Measurements from ENCODE around the gene KIF5B. TPM values are rescaled to one million over a fixed set of nuclear protein-coding genes. Genes with fewer than 3 reads are reported as not detected.

Gene KIF5B
- total RNA-seq (2014; rRNA removed; shearing (Covaris generic)) (81.8 and 86.4 TPM in 2 replicates), polyA plus RNA-seq (2016; fragmentation: Nextera tagmentation; extraction: Ambion mirVana) (49.5 and 63.5 TPM in 2 replicates)
- long read RNA-seq, partial matches to known transcripts, result 130 of 142 reads
- long read RNA-seq, other reads (novel, unspliced or antisense), result 12 of 142 reads

GRCh38 chr10:32056136-32057035, at the start of gene KIF5B:
Gene KIF5B, minus strand, starts transcription at chr10:32056425. Its CDS starts 452 bp downstream, at chr10:32055973.
- no peaks in the 10 kb centered on the region; the same call in 2 of the 3 replicates for H3K9me3 Mint-ChIP-seq
- H4K20me1 ChIP-seq (replicated peaks; ENCODE audit: insufficient read depth), result peaks cover 29% of the 10 kb centered on the region

GRCh38 chr10:32105782-32106382, 49.7 kb upstream of the KIF5B start:
- H3K27ac ChIP-seq (ENCODE audit: low read depth), result no peak overlapping the region
- no peaks in the 10 kb centered on the region for H3K27me3 ChIP-seq (ENCODE audit: insufficient read depth)
- DNase-seq (ENCODE audit: low spot score) (no peak), ATAC-seq (no peak)
- no peaks in the 10 kb centered on the region for H3K9me3 Mint-ChIP-seq
- H3K27ac Mint-ChIP-seq, result no peak overlapping the region
- H3K4me1 Mint-ChIP-seq, result peaks cover 5% of the 10 kb centered on the region
- H3K36me3 Mint-ChIP-seq (ENCODE audit: low read depth), result no peaks in the 10 kb centered on the region
- H2AFZ ChIP-seq, result no peak overlapping the region
- H3K4me3 Mint-ChIP-seq, result no peak overlapping the region
- no peaks in the 10 kb centered on the region for H3F3A ChIP-seq (replicated peaks; ENCODE audit: low read depth)
- peaks cover 2% of the 10 kb centered on the region for H3K27me3 Mint-ChIP-seq (ENCODE audit: insufficient read depth, low read depth, poor library complexity)
- H3K4me2 ChIP-seq, result no peak overlapping the region
- H3K79me2 ChIP-seq (replicated peaks; ENCODE audit: insufficient read depth), result no peaks in the 10 kb centered on the region
- H3K9me2 ChIP-seq (ENCODE audit: insufficient read depth), result peaks cover 14% of the 10 kb centered on the region; the same call in 1 of the 2 replicates
- H3K4me3 ChIP-seq, result no peak overlapping the region
- no peaks in the 10 kb centered on the region for H4K20me1 ChIP-seq (replicated peaks; ENCODE audit: insufficient read depth)
- no peaks in the 10 kb centered on the region for H3K4me1 ChIP-seq (ENCODE audit: insufficient read depth)
- H3K36me3 ChIP-seq (ENCODE audit: insufficient read depth), result no peaks in the 10 kb centered on the region; the same call in 1 of the 2 replicates
- TF ChIP-seq EZH2 (IDR thresholded peaks at IDR 0.05; ENCODE audit: low read depth, unreplicated experiment) (no peak), ZNF331 (CRISPR knock-in tag; IDR thresholded peaks at IDR 0.05; ENCODE audit: low read depth) (no peak), REST (IDR thresholded peaks at IDR 0.05; ENCODE audit: unreplicated experiment) (no peak), ETS1 (IDR thresholded peaks at IDR 0.05) (no peak), EZH2phosphoT487 (IDR thresholded peaks at IDR 0.05; ENCODE audit: unreplicated experiment) (no peak), CREB1 (CRISPR knock-in tag; IDR thresholded peaks at IDR 0.05; ENCODE audit: low read depth) (no peak), STAT1 (IDR thresholded peaks at IDR 0.05; ENCODE audit: unreplicated experiment) (no peak)

More at GRCh38 chr10:32056136-32057035, at the start of gene KIF5B:
- Histone ChIP-seq H2AFZ (peak within 1 kb of the TSS; percentile 93), H3K9me2 (ENCODE audit: insufficient read depth) (no peaks in the 10 kb centered on the region), H3K4me1 (ENCODE audit: insufficient read depth) (peaks cover 29% of the 10 kb centered on the region), H3F3A (replicated peaks; ENCODE audit: low read depth) (no peaks in the 10 kb centered on the region), H3K79me2 (replicated peaks; ENCODE audit: insufficient read depth) (peaks cover 48% of the 10 kb centered on the region), H3K4me2 (peak within 1 kb of the TSS; percentile 88), H3K4me3 (peak within 1 kb of the TSS; percentile 85), H3K36me3 (ENCODE audit: insufficient read depth) (no peaks in the 10 kb centered on the region), H3K27me3 (ENCODE audit: insufficient read depth) (no peaks in the 10 kb centered on the region), H3K27ac (ENCODE audit: low read depth) (peak within 1 kb of the TSS; percentile 83)
- TF ChIP-seq REST (IDR thresholded peaks at IDR 0.05; ENCODE audit: unreplicated experiment), result peak; percentile 4
- no peak for TF ChIP-seq STAT1 (IDR thresholded peaks at IDR 0.05; ENCODE audit: unreplicated experiment)
- peak; percentile 97 for TF ChIP-seq POLR2AphosphoS5 (IDR thresholded peaks at IDR 0.05; ENCODE audit: low read depth)
- peak; percentile 88 for DNase-seq (ENCODE audit: low spot score)
- H3K36me3 Mint-ChIP-seq (ENCODE audit: low read depth), result peaks cover 13% of the 10 kb centered on the region; the same call in 2 of the 3 replicates
- ATAC-seq, result peak; percentile 88
- peaks cover 15% of the 10 kb centered on the region for H3K27me3 Mint-ChIP-seq (ENCODE audit: insufficient read depth, low read depth, poor library complexity)
- H3K4me3 Mint-ChIP-seq, result peak within 1 kb of the TSS; percentile 96
- H3K4me1 Mint-ChIP-seq, result peaks cover 33% of the 10 kb centered on the region
- H3K27ac Mint-ChIP-seq, result peak within 1 kb of the TSS; percentile 98

Data from GM23338 (cell line).